ENCODE data around the gene KCNQ2.

- no peak for TF ChIP-seq POLR2A (IDR thresholded peaks at IDR 0.05)
- no peak for TF ChIP-seq CTCF (IDR thresholded peaks at IDR 0.05)
Measured at GRCh38 chr20:63494420-63495166, 22.1 kb upstream of the KCNQ2 start.

Data from stomach (tissue), 4 donors.